ENCODE measurements around the gene TAX1BP1.

The TAX1BP1 gene

DNA sequence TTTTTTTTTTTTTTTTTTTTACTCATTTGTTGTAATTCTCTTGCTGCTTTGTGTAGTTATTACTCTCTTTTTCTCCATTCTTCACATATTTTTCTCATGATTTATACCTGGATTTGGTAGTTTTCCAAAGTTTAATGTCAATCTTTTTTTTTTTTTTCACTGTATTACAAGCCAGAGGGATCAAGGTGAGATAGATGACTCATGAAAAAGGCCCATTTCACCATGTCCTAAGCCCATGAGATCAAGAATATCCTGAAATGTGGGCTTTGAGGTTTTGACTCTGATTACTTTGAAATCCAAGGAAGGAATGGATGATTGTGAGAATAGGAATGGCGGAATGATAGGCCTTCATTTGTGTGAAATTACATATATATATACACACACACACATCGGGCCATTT is 31.1 kb downstream of the TAX1BP1 start:
- Histone ChIP-seq H3K27me3 (ENCODE audit: insufficient read depth, low read length, poor library complexity) (no peaks in the 10 kb centered on the region), H3K4me3 (ENCODE audit: low read length) (no peak overlapping the region), H3K4me1 (ENCODE audit: control insufficient read depth, low read depth, low read length) (no peaks in the 10 kb centered on the region), H4K5ac (ENCODE audit: low read length) (no peak overlapping the region), H2BK120ac (ENCODE audit: low read depth, low read length) (no peak overlapping the region), H3K27ac (ENCODE audit: low read depth, low read length) (no peak overlapping the region), H3K56ac (ENCODE audit: low read length) (no peak overlapping the region), H2AK5ac (ENCODE audit: low read length) (no peak overlapping the region), H3K18ac (ENCODE audit: low read length) (no peak overlapping the region), H3K79me2 (ENCODE audit: control insufficient read depth, insufficient read depth, low read length) (no peaks in the 10 kb centered on the region), H3K4ac (ENCODE audit: low read depth, low read length) (no peak overlapping the region), H3K36me3 (ENCODE audit: control insufficient read depth, insufficient read depth, low read length) (no peaks in the 10 kb centered on the region), H2BK5ac (ENCODE audit: low read length) (no peak overlapping the region), H2BK15ac (replicated peaks; ENCODE audit: low read depth) (no peak overlapping the region), H3K23ac (ENCODE audit: low read length) (no peak overlapping the region), H3K4me2 (ENCODE audit: low read length) (no peak overlapping the region), H3K9ac (ENCODE audit: low read length) (no peak overlapping the region), H3K79me1 (ENCODE audit: low read length) (peaks cover 2% of the 10 kb centered on the region), H4K8ac (ENCODE audit: low read depth, low read length) (no peak overlapping the region)
- no peak for DNase-seq
- no CpG with 5 or more reads among the region's 2 CpGs for WGBS (ENCODE audit: extremely low coverage, insufficient coverage, low lambda C conversion rate)

- Histone ChIP-seq H3K4me3 (ENCODE audit: low read length) (no peak overlapping the region), H3K27me3 (ENCODE audit: insufficient read depth, low read length, poor library complexity) (no peaks in the 10 kb centered on the region), H3K56ac (ENCODE audit: low read length) (no peak overlapping the region), H4K5ac (ENCODE audit: low read length) (no peak overlapping the region), H2BK120ac (ENCODE audit: low read depth, low read length) (no peak overlapping the region), H3K27ac (ENCODE audit: low read depth, low read length) (no peak overlapping the region), H3K36me3 (ENCODE audit: control insufficient read depth, insufficient read depth, low read length) (no peaks in the 10 kb centered on the region), H3K79me1 (ENCODE audit: low read length) (peaks cover 7% of the 10 kb centered on the region), H3K18ac (ENCODE audit: low read length) (no peak overlapping the region), H3K4me2 (ENCODE audit: low read length) (no peak overlapping the region), H3K4ac (ENCODE audit: low read depth, low read length) (no peak overlapping the region), H2BK15ac (replicated peaks; ENCODE audit: low read depth) (no peak overlapping the region), H3K9ac (ENCODE audit: low read length) (no peak overlapping the region), H3K79me2 (ENCODE audit: control insufficient read depth, insufficient read depth, low read length) (no peaks in the 10 kb centered on the region), H3K4me1 (ENCODE audit: control insufficient read depth, low read depth, low read length) (no peaks in the 10 kb centered on the region), H4K8ac (ENCODE audit: low read depth, low read length) (no peak overlapping the region), H3K23ac (ENCODE audit: low read length) (no peak overlapping the region), H2AK5ac (ENCODE audit: low read length) (no peak overlapping the region), H2BK5ac (ENCODE audit: low read length) (no peak overlapping the region)
- DNase-seq = peak; percentile 29
- no CpG with 5 or more reads among the region's 2 CpGs for WGBS (ENCODE audit: extremely low coverage, insufficient coverage, low lambda C conversion rate)
Measured at GRCh38 chr7:27774717-27775328, 34.9 kb downstream of the TAX1BP1 start.

DNA sequence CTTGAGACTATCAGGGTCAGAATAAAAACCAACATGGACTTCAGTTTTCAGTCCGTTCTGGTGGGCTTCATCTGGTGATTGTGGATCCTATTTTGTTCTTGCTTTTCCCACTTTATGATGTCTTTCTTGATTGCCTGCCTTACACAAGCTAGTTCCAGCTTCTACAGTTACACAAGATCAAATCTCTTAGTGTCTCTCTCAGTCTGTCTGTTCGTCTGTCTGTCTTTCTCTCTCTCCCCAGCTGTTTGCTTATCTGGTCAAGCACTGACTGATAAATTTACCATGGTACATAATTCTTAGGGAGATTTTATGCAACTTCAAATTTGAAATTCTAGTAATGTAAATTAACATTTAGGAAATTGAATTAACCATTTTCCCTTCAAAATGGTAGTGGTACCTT is 35.8 kb downstream of the TAX1BP1 start:
- Histone ChIP-seq H2BK5ac (ENCODE audit: low read length) (no peak overlapping the region), H3K9ac (ENCODE audit: low read length) (no peak overlapping the region), H3K27ac (ENCODE audit: low read depth, low read length) (no peak overlapping the region), H2AK5ac (ENCODE audit: low read length) (no peak overlapping the region), H3K56ac (ENCODE audit: low read length) (no peak overlapping the region), H3K36me3 (ENCODE audit: control insufficient read depth, insufficient read depth, low read length) (no peaks in the 10 kb centered on the region), H3K18ac (ENCODE audit: low read length) (no peak overlapping the region), H2BK15ac (replicated peaks; ENCODE audit: low read depth) (no peak overlapping the region), H3K27me3 (ENCODE audit: insufficient read depth, low read length, poor library complexity) (no peaks in the 10 kb centered on the region), H3K4ac (ENCODE audit: low read depth, low read length) (no peak overlapping the region), H3K79me1 (ENCODE audit: low read length) (peaks cover 7% of the 10 kb centered on the region), H4K8ac (ENCODE audit: low read depth, low read length) (no peak overlapping the region), H3K4me1 (ENCODE audit: control insufficient read depth, low read depth, low read length) (no peaks in the 10 kb centered on the region), H3K4me2 (ENCODE audit: low read length) (no peak overlapping the region), H3K79me2 (ENCODE audit: control insufficient read depth, insufficient read depth, low read length) (no peaks in the 10 kb centered on the region), H2BK120ac (ENCODE audit: low read depth, low read length) (no peak overlapping the region), H3K4me3 (ENCODE audit: low read length) (no peak overlapping the region), H3K23ac (ENCODE audit: low read length) (no peak overlapping the region), H4K5ac (ENCODE audit: low read length) (no peak overlapping the region)
- DNase-seq = no peak
- no CpG with 5 or more reads among the region's 2 CpGs for WGBS (ENCODE audit: extremely low coverage, insufficient coverage, low lambda C conversion rate)

GRCh38 chr7:27777662-27778061 is 37.7 kb downstream of the TAX1BP1 start:
- no peak overlapping the region for H4K8ac ChIP-seq (ENCODE audit: low read depth, low read length)
- H4K5ac ChIP-seq (ENCODE audit: low read length) = no peak overlapping the region
- peaks cover 7% of the 10 kb centered on the region for H3K79me1 ChIP-seq (ENCODE audit: low read length)
- no peaks in the 10 kb centered on the region for H3K27me3 ChIP-seq (ENCODE audit: insufficient read depth, low read length, poor library complexity)
- H3K4me2 ChIP-seq (ENCODE audit: low read length) = no peak overlapping the region
- H3K4me1 ChIP-seq (ENCODE audit: control insufficient read depth, low read depth, low read length) = no peaks in the 10 kb centered on the region
- no peak overlapping the region for H2BK5ac ChIP-seq (ENCODE audit: low read length)
- no peak overlapping the region for H3K56ac ChIP-seq (ENCODE audit: low read length)
- DNase-seq = no peak
- H2AK5ac ChIP-seq (ENCODE audit: low read length) = no peak overlapping the region
- H3K23ac ChIP-seq (ENCODE audit: low read length) = no peak overlapping the region
- no peak overlapping the region for H3K18ac ChIP-seq (ENCODE audit: low read length)
- no peaks in the 10 kb centered on the region for H3K36me3 ChIP-seq (ENCODE audit: control insufficient read depth, insufficient read depth, low read length)
- WGBS (ENCODE audit: extremely low coverage, insufficient coverage, low lambda C conversion rate) = no CpG with 5 or more reads among the region's 2 CpGs
- H3K9ac ChIP-seq (ENCODE audit: low read length) = no peak overlapping the region
- no peak overlapping the region for H3K27ac ChIP-seq (ENCODE audit: low read depth, low read length)
- H3K79me2 ChIP-seq (ENCODE audit: control insufficient read depth, insufficient read depth, low read length) = no peaks in the 10 kb centered on the region
- no peak overlapping the region for H2BK15ac ChIP-seq (replicated peaks; ENCODE audit: low read depth)
- H3K4me3 ChIP-seq (ENCODE audit: low read length) = no peak overlapping the region
- no peak overlapping the region for H2BK120ac ChIP-seq (ENCODE audit: low read depth, low read length)
- no peak overlapping the region for H3K4ac ChIP-seq (ENCODE audit: low read depth, low read length)

GRCh38 chr7:27779873-27780272 is 39.9 kb downstream of the TAX1BP1 start:
- no peak overlapping the region for H4K8ac ChIP-seq (ENCODE audit: low read depth, low read length)
- H3K56ac ChIP-seq (ENCODE audit: low read length) = no peak overlapping the region
- peaks cover 7% of the 10 kb centered on the region for H3K79me1 ChIP-seq (ENCODE audit: low read length)
- H3K4me2 ChIP-seq (ENCODE audit: low read length) = no peak overlapping the region
- H4K5ac ChIP-seq (ENCODE audit: low read length) = no peak overlapping the region
- H3K79me2 ChIP-seq (ENCODE audit: control insufficient read depth, insufficient read depth, low read length) = no peaks in the 10 kb centered on the region
- no peak overlapping the region for H2BK15ac ChIP-seq (replicated peaks; ENCODE audit: low read depth)
- H3K4me3 ChIP-seq (ENCODE audit: low read length) = no peak overlapping the region
- no peaks in the 10 kb centered on the region for H3K4me1 ChIP-seq (ENCODE audit: control insufficient read depth, low read depth, low read length)
- H3K23ac ChIP-seq (ENCODE audit: low read length) = no peak overlapping the region
- H2AK5ac ChIP-seq (ENCODE audit: low read length) = no peak overlapping the region
- H3K9ac ChIP-seq (ENCODE audit: low read length) = no peak overlapping the region
- no peaks in the 10 kb centered on the region for H3K27me3 ChIP-seq (ENCODE audit: insufficient read depth, low read length, poor library complexity)
- no peak overlapping the region for H2BK120ac ChIP-seq (ENCODE audit: low read depth, low read length)
- H3K27ac ChIP-seq (ENCODE audit: low read depth, low read length) = no peak overlapping the region
- no peaks in the 10 kb centered on the region for H3K36me3 ChIP-seq (ENCODE audit: control insufficient read depth, insufficient read depth, low read length)
- H3K4ac ChIP-seq (ENCODE audit: low read depth, low read length) = no peak overlapping the region
- DNase-seq = no peak
- H2BK5ac ChIP-seq (ENCODE audit: low read length) = no peak overlapping the region
- no peak overlapping the region for H3K18ac ChIP-seq (ENCODE audit: low read length)

DNA sequence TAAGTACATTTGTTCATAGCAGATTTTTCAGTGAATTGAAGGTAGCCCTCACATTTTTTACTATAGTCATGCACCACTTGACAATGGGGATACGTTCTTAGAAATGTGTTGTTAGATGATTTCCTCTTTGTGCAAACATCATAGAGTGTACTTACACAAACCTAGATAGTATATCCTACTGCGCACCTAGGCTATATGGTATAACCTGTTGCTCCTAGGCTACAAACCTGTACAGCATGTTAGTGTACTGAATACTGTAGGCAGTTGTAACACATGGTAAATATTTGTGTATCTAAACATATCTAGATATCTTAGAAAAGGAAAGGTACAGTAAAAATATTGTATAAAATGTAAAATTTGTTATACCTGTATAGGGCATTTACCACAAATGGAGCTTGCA is 41.2 kb downstream of the TAX1BP1 start:
- no peak overlapping the region for H3K18ac ChIP-seq (ENCODE audit: low read length)
- H3K9ac ChIP-seq (ENCODE audit: low read length) = no peak overlapping the region
- no peaks in the 10 kb centered on the region for H3K4me1 ChIP-seq (ENCODE audit: control insufficient read depth, low read depth, low read length)
- H3K23ac ChIP-seq (ENCODE audit: low read length) = no peak overlapping the region
- no peak overlapping the region for H2BK15ac ChIP-seq (replicated peaks; ENCODE audit: low read depth)
- no peak overlapping the region for H4K5ac ChIP-seq (ENCODE audit: low read length)
- no peak overlapping the region for H2BK5ac ChIP-seq (ENCODE audit: low read length)
- H2BK120ac ChIP-seq (ENCODE audit: low read depth, low read length) = no peak overlapping the region
- WGBS (ENCODE audit: extremely low coverage, insufficient coverage, low lambda C conversion rate) = no CpG with 5 or more reads among the region's 2 CpGs
- H3K4me2 ChIP-seq (ENCODE audit: low read length) = no peak overlapping the region
- no peak for DNase-seq
- no peak overlapping the region for H3K4ac ChIP-seq (ENCODE audit: low read depth, low read length)
- no peaks in the 10 kb centered on the region for H3K27me3 ChIP-seq (ENCODE audit: insufficient read depth, low read length, poor library complexity)
- no peak overlapping the region for H4K8ac ChIP-seq (ENCODE audit: low read depth, low read length)
- H2AK5ac ChIP-seq (ENCODE audit: low read length) = no peak overlapping the region
- H3K79me2 ChIP-seq (ENCODE audit: control insufficient read depth, insufficient read depth, low read length) = no peaks in the 10 kb centered on the region
- H3K56ac ChIP-seq (ENCODE audit: low read length) = no peak overlapping the region
- peaks cover 5% of the 10 kb centered on the region for H3K79me1 ChIP-seq (ENCODE audit: low read length)
- no peak overlapping the region for H3K27ac ChIP-seq (ENCODE audit: low read depth, low read length)
- H3K36me3 ChIP-seq (ENCODE audit: control insufficient read depth, insufficient read depth, low read length) = no peaks in the 10 kb centered on the region
- no peak overlapping the region for H3K4me3 ChIP-seq (ENCODE audit: low read length)

All from mesendoderm (in vitro differentiated cells).